Astrocyte of the spinal cord (primary cell): ENCODE data around the gene ZNF598.

Experiments
- DNase-seq: peaks from one replicate; pipeline ENCODE4 v3.0.0; 2011; ENCODE audit warnings: low read depth, low spot score
- H3K4me3 ChIP-seq: 2 replicates; pipeline ENCODE4 v1.5.1; 2011; ENCODE audit warnings: low read depth, mild to moderate bottlenecking, low read length, moderate library complexity
- in situ Hi-C: cut with HindIII; loops from 2 replicates; pipeline ENCODE4 v1.10.0; 2017; ENCODE audit warnings: low sequenced_read_pairs
- TF ChIP-seq, protein P1 (sequence below): IDR thresholded peaks from 2 replicates; pipeline ENCODE4 v1.5.1; 2012; ENCODE audit warnings: low read depth, mild to moderate bottlenecking, low read length, inconsistent platforms

ZNF598 gene

GRCh38 chr16:2040787-2041522 lies 31.3 kb upstream of the ZNF598 start:
- DNase-seq = peak; percentile 43
- no peak overlapping the region for H3K4me3 ChIP-seq
- TF ChIP-seq, protein P1, sequence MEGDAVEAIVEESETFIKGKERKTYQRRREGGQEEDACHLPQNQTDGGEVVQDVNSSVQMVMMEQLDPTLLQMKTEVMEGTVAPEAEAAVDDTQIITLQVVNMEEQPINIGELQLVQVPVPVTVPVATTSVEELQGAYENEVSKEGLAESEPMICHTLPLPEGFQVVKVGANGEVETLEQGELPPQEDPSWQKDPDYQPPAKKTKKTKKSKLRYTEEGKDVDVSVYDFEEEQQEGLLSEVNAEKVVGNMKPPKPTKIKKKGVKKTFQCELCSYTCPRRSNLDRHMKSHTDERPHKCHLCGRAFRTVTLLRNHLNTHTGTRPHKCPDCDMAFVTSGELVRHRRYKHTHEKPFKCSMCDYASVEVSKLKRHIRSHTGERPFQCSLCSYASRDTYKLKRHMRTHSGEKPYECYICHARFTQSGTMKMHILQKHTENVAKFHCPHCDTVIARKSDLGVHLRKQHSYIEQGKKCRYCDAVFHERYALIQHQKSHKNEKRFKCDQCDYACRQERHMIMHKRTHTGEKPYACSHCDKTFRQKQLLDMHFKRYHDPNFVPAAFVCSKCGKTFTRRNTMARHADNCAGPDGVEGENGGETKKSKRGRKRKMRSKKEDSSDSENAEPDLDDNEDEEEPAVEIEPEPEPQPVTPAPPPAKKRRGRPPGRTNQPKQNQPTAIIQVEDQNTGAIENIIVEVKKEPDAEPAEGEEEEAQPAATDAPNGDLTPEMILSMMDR = no peak
- in situ Hi-C loops = no loop called here

GRCh38 chr16:2040041-2040786 lies 30.6 kb upstream of the ZNF598 start:
- no peak overlapping the region for H3K4me3 ChIP-seq
- in situ Hi-C loops = no loop called here
- TF ChIP-seq, protein P1 = no peak
- no peak for DNase-seq

GRCh38 chr16:2039274-2040031 lies 29.8 kb upstream of the ZNF598 start:
- H3K4me3 ChIP-seq = no peak overlapping the region
- DNase-seq = peak; percentile 62
- TF ChIP-seq, protein P1 = no peak
- in situ Hi-C loops = no loop called here

- no peak for DNase-seq
- TF ChIP-seq, protein P1 = no peak
- H3K4me3 ChIP-seq = no peak overlapping the region
- in situ Hi-C loops = no loop called here
These were observed 29.0 kb upstream of the ZNF598 start for GRCh38 chr16:2038382-2039231.

DNA sequence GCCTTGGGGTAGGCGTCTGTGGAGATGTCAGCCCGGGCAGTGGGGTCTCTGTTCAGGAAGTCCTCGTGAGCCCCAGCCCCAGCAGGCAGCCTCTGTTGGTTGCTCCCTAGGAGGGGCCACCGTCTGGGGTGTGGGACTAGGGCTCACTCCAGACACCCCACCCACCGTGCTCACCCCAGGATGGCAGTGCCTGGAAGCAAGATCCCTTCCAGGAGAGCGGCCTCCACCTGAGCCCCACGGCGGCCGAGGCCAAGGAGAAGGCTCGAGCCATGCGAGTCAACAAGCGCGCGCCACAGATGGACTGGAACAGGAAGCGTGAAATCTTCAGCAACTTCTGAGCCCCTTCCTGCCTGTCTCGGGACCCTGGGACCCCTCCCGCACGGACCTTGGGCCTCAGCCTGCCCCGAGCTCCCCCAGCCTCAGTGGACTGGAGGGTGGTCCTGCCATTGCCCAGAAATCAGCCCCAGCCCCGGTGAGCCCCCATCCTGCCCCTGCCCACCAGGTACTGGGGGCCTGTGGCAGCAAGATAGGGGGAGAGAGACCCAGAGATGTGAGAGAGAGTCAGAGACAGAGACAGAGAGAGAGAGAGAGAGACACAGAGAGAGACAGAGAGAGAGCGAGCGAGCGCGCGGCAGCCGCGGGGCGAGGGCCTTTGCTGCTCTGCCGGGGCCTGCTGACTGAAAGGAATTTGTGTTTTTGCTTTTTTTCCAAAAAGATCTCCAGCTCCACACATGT lies 28.2 kb upstream of the ZNF598 start:
- H3K4me3 ChIP-seq = no peak overlapping the region
- TF ChIP-seq, protein P1 = no peak
- in situ Hi-C loops = no loop called here
- no peak for DNase-seq
